CD4-positive, alpha-beta T cell treated with Interferon alpha-2 for 1 hour (primary cell): ENCODE measurements around the gene SLC10A1.
"Not testable (repeated sequence)": the region's sequence is repeated elsewhere in the genome, so short reads cannot be mapped to it uniquely, and the experiment has no call there.

Experiments
- DNase-seq, 2 donors: peaks; one replicate each; pipeline ENCODE4 v3.0.0-alpha.2; 2020 to 2022

Gene SLC10A1

DNA sequence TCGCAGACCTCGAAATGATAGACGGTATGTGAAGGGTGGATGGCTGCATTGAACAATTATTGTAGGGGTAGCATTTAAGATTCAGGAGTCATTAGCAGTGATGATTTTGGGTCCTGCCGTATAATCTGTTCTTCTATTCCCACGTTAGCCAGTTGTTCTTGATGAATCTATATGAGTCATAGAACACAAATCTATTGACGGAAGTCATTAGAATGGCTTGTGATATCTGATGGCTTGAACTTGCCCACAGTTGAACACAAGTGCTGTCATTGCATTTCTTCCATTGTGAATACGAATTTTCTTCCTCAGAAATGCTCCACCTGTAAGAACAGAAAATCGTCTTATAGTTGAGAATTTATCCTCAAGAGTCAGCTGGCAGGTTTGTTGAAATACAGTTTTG is 28.2 kb downstream of the SLC10A1 start:
- no peak for DNase-seq

DNA sequence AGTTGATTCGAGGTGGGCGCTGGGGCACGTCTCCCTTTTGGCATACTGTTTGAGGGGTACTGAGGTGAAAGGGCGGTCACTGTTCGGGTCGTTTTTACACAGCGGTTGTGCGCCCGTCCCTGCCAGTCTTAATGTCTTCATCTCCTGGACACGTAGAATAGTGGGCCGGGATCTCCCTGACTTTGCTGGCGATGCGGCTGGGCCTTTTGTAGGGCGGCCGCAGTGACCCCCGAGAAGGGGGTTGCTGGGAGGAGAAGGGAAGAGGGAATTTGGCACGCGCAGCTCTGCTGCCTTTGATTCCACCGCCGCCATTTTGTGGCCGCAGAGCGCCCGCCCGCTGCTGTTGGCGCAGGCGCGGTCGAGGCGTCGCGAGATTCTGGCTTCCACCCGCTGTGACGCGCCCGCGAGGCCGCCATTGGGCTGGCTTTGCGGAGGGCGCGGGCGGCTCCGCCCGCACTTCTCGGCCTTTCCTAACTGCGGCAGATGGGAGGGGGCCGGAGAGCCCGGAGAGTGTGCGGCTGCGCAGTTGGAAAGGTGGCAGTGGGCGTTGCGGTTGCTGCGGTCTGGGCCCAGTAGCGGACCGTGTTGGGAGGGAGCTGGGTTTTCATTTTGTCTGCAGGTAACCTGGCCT is 29.6 kb downstream of the SLC10A1 start:
- peak; percentile 90 to 93 for DNase-seq

DNA sequence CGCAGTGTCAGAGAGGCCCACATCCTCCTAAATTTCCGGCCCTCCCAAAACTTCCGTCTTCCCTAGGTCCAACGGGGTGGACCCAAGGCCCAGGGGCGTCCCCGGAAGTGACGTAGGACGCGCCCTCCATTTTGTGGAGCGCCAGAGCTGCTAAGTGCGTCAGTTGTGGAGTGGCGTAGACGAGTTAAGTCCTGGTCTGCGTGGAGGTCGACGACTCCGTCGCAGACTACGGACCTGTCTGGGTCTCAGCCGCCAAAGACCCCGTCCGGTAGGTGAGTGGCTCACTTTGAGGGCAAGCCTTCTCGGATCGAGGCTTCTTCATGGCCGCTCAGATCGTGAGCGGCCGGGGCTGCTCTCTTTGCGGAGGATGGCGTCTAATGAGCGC is 30.1 kb downstream of the SLC10A1 start, which contains the start of gene SRSF5:
SRSF5 (plus strand) TSS at position 159 of the 385 bp plus-strand sequence. CDS start 1,015 bp downstream, outside the sequence.
- DNase-seq: peak; percentile 94 to 95

DNA sequence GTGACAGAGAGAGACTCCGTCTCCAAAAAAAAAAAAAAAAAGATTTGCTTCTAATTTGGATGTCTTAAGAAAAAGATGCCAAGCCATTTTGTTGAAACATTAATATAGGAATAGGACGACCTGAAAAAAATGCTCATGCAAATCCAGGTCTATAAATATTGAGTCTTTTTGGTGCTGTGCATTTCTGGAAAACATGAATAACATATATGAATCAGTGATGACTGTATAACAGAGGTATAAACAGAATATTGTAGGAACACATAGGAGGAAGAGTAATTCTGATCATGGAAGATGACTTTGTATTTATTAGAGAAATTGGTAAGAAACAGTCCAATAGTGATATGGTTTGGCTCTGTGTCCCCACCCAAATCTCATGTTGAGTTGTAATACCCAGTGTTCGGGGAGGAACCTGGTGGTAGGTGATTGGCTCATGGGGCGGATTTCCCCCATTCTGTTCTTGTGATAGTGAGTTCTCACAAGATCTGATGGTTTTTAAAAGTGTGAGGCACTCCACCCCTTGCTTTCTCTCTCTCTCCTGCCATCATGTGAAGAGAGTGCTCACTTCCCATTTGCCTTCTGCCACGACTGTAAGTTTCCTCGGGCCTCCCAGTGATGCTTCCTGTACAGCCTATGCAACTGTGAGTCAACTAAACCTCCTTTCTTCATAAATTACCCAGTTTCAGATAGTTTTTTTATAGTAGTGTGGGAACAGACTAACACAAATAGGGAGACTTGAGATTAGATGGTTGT is 33.1 kb downstream of the SLC10A1 start:
- DNase-seq: peak in 1 of 2 donors; percentile 30

DNA sequence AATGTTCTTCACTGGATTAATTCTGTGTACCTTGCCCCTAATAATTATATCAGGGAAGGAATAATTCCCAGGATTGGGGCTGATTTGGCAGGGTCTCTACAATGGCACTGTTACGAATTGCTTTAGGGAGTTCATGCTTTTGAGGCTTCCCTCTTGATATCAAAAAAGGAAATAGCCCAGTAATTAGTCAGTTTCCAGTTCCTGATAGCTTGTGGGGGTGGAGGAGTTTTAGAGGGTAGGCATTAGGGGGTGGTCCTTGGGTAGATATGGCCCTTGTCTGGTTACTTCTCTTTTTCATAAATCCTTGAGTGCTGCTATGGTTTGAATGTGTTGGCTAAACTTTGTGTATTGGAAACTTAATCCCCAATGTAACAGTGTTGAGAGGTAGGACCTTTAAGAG is 36.2 kb downstream of the SLC10A1 start:
- no peak for DNase-seq

DNA sequence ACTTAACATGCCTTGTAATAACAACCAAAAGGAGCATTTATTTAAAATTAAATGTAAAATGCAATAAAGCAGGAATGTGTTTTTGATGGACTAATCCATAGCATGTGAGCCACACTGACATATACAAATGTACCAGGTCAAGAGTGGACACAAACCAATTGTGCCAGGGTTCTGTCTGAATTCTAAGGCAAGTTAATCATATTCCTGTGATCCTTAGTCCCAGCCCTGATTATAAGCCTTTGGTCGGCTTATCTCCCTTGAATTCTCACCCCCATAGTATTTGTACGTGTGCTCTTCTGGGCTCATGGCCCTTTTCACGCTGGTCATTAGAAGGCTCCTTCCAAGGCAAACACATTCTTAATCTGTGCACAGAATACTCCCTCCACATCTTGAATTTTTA is 40.7 kb downstream of the SLC10A1 start:
- DNase-seq: no peak

DNA sequence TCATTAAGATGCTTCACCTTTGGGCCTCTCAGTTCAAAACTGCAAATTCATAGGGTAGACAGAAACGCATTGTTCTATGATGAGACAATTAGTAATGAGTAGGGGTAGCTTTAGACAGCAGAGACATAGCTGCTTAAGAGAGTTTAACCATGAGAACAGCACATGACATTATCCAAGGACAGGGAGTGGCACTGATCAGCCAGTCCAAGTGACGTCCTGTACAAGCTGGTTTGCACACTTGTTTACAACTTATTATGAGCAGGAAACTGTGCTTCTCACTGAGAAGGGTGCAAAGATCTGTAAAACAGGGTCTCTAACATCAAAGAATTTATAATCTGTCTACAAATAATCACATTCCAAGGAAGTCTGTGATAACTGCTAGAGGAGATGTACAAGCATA is 41.3 kb downstream of the SLC10A1 start:
- DNase-seq: no peak

DNA sequence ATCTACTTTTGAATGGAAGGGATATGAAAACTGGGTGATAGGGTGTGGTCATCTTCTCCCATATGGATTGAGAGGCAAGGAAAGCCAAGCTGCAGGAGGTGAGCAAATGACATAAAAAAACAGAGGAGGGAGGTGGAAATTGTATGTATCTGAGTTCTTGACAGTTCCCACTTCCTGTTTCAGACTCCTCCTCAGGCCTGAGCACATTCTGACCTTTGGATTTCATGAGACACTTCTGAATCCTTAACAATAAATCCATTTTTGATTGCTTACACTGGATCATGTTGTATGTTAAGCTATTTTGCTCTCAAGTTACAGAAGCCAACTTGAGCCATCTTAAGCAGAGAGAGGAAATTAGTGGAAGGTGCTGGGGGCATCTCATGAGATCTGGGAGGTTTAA is 41.7 kb downstream of the SLC10A1 start:
- no peak for DNase-seq

DNA sequence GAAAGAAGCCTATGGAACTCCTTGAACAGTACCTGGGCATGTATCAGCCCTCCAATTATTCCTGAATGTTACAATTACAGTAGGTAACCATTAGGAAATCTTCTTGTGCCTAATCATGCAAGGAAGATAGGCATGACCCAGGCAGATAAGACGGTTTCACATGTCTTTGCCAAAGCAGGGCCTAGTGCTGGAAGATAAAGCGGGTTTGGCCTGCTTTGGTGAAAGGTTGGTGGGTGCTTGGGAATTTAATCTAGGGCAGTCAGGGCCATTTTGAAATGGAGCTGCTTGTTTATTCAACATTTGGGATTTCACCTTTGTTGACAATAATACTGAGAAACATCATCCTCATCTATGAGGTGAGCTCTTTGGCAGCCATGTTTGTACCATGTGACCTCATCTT is 42.6 kb downstream of the SLC10A1 start:
- DNase-seq: no peak

DNA sequence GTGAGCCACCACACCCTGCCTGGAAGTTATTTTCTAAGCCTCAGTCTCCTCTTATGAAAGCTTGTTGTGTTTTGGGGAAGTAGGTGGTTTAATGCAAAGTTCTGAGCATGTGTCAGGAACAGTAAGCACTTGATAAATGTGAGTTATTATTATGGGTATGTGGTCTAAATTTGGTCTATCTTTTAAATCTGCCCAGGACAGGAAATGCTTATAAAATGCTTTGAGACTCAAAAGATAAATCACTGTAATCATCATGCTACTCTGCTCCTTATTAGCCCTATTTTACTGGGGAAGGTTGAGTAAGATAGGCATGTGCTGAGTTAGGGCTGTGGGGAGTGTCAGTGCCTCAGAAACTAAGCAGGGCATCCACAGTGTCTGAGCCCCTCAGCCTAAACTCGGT is 43.2 kb downstream of the SLC10A1 start:
- no peak for DNase-seq

DNA sequence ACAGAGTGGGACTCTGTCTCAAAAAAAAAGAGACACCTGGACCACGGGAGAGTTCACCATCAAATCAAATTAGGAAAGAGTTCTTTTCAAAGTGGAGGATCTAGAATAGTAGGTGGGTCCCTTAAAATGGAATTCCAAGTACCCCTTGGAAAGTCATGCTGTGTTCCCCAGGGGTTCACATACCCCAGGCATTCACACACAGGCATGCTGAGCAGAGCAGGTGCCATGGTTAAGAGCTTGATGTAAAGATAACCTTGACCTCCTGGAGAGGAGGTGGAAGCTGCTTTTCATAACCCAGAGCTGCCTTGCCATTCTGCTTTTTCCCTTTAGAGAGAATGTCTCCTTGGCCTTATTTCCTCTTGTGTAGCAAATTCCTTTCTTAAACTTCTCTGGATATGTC is 44.3 kb downstream of the SLC10A1 start:
- no peak for DNase-seq

DNA sequence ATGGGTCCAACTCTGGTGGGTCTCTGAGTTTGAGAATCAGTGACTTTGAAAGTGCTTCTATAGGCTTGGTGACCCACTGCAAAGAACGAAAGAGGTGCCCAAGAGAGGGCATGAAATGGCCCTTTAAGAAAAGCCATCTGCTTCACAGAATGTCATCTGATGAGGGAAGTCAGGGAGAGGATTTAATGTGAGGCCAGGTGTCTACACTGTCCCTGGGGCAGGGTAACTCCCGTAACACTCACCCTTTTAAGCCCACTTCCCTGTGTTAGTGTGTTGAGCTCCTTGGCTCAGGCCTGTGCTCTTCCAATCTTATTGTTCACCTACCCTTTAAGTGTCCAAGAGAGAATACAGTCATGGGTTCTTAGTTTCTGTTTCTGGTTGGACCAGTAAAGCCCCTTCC is 46.5 kb downstream of the SLC10A1 start:
- DNase-seq: no peak

DNA sequence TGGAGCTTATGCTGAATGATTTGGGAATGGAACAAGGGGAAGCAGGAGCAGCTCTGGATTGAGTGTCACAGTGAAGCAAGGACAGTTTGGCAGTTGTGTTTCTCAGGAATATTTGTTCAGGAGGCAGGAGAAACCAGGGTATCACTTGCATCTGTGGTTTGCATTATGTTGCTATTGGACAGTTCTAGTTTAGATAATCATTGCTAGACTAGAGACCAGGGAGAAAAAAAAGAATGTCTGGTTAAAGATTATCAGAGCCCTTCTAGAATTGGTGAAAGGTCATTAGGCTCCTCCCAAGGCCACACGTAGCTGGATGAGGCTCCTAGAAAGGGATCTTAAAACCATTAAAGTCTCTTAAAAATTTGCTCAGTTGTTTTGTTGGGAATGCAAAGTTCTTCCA is 47.1 kb downstream of the SLC10A1 start:
- DNase-seq: no peak

DNA sequence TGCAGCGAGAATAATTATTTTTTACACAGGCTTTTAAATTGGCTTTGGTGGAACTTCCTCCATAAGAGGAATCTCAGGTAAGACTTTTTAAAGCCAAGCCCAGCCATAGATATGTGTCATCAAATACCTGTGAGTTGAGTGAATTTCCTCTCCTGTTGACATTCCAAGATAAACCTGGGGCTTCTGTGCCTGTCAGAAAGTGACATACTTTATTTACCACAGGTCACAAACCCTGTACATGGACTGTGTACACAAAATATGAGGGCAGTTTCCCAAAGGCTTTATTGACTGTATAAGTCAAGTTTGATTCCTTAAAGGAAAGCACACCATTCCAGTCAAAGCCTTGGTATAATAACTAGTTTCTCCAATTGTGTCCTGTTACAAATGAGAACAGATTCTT is 56.0 kb downstream of the SLC10A1 start:
- DNase-seq: no peak

DNA sequence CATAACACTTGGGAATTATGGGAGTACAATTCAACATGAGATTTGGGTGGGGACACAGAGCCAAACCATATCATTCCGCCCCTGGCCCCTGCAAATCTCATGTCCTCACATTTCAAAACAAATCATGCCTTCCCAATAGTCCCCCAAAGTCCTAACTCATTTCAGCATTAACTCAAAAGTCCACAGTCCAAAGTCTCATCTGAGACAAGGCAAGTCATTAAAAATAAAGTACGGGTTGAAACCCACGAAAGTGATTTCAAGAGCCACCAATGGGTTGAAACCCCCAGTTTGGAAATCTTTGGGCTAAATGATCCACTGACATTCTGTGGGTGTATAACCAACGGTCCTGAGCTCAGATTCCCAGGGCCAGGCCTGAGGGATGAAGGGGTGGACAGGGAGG is 60.6 kb downstream of the SLC10A1 start:
- DNase-seq: not testable (repeated sequence)

DNA sequence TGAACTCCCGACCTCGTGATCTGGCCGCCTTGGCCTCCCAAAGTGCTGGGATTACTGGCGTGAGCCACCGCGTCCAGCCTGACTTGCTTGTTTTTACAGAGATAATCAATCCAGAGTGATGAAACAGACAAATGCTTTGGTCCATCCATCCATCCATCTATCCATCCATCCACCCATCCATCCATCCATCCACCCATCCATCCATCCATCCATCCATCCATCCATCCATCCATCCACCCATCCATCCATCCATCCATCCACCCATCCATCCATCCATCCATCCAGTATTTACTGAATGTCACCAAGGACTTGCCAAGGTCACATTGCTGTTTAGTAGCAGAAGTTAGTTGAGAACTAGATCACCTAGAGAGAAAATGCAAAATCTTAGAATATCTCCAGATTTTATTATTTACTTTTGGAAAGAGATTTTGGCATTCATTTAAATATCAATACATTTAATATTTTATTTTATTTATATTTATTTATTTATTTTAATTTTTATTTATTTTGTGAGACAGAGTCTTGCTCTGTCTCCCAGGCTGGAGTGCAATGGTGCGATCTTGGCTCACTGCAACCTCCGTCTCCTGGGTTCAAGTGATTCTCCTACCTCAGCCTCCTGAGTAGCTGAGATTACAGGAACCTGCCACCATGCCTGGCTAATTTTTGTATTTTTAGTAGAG is 65.0 kb downstream of the SLC10A1 start:
- DNase-seq: not testable (repeated sequence)

DNA sequence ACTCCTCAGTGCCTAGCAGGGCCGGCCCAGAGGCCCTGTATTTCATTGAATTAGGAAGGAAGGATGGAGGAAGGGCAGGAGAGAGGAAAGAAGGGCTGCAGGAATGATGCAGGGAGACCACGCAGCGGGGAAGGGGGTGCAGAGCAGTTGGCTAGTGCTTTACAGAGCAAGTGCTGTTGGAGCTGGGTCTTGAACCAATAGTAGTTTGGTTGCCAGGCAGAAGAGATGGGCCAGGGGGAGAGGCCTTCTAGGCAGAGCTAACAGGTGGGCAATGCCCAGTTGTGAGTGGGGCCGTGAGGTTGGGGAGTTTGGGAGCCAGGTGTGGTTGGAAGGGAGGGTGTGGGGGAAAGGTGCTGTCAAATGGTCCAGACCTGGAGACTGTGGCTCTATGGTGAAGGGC is 69.2 kb downstream of the SLC10A1 start:
- no peak for DNase-seq

DNA sequence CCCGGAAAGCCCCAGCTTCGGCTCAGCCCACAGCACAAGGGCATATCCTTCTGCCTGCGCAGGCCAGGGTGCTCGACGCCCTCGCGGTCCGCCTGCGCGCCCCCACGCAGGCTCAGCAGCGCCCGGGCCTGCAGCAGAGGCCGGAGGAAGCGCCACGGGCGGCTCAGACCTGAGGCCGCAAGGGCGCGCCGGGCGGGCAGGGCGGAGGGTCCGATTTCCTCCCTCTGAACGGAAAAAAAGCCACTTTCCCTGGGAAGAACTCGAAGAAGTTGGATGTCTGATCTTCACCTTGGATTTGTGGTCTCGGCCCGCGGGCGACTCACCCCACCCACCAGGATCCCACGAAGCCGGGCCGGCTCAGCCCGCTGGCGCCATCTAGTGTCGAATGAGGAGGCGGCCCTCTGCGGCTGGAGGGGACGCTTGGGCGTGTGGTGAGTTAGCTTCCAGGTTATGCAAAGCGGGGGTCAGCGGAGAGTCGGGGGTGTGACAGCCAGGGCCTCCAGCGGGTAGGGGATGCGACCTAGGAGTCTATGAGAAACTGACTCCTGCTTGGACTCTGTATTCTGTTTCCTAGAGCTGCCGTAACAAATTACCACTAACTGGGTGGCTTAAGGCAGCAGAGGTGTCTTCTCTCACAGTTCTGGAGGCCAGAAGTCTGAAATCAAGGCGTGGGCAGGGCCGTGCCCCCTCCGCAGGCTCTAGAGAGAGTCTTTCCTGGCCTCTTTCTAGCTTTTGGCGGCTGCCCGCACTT is 70.1 kb downstream of the SLC10A1 start:
- peak; percentile 78 to 88 for DNase-seq
